Measurements from ENCODE around the gene SMIM38. TPM values are rescaled to one million over a fixed set of nuclear protein-coding genes. Genes with fewer than 3 reads are reported as not detected.

The SMIM38 gene
- total and polyA plus RNA-seq, 9 of the 15 experiments (the other 6 are each of a cell fraction or from before 2014, with no cell fraction given) = 0.07 to 1.2 (median 0.21) TPM; not detected in 2

DNA sequence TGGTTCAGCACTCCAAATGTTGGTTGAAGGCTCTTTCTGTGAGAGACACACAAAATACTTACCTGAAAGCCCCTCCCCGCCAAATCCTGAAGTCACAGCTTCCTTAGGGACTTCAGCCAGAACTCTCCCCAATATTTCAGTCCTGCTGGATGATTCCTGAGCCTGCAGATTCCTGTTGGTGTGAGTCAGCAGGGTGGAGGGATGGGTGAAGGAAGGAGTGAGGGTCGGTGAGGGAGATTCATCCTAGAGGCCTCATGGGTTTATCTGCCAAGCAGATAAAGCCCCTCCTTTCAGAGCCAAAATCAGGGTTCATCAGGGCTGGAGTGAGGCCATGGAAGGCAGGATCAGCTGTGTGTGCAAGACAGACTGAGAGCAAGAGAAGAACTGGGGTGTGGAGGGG, 37.9 kb downstream of the SMIM38 start:
- no peak overlapping the region for H3K9ac ChIP-seq (ENCODE audit: insufficient read depth in 1 of 2, low read depth in 2 of 2, low read length in 2 of 2)
- H3K4me1 ChIP-seq (replicated peaks in 1 of 2; ENCODE audit: control insufficient read depth in 2 of 2, insufficient read depth in 2 of 2, low read length in 2 of 2) = peaks cover 0 to 4% of the 10 kb centered on the region in 2 experiments; a peak in 2 of 5 replicates
- H3K27me3 ChIP-seq (ENCODE audit: control insufficient read depth in 2 of 2, insufficient read depth in 2 of 2, low read length in 2 of 2) = peaks cover 12 to 38% of the 10 kb centered on the region in 2 experiments; a peak in 4 of 5 replicates
- intact Hi-C loops (cut with micrococcal nuclease) (no loop called here), in situ Hi-C loops (cut with MboI) (no loop called here)
- no peaks in the 10 kb centered on the region for H3K36me3 ChIP-seq (ENCODE audit: control insufficient read depth, insufficient read depth, low read length)
- TF ChIP-seq HNRNPLL (IDR thresholded peaks at IDR 0.05; ENCODE audit: low read depth, low read length, poor library complexity, severe bottlenecking) (no peak), SUPT5H (IDR thresholded peaks at IDR 0.05) (no peak), RHOXF2B (CRISPR knock-in tag; conservative IDR thresholded peaks at IDR 0.05) (no peak), CREB1 (IDR thresholded peaks at IDR 0.05) (no peak), CREB1 (CRISPR knock-in tag; IDR thresholded peaks at IDR 0.05) (no peak), ERF (CRISPR knock-in tag; IDR thresholded peaks at IDR 0.05) (no peak), ZEB2 (IDR thresholded peaks at IDR 0.05) (no peak), TCF7 (IDR thresholded peaks at IDR 0.05; ENCODE audit: borderline replicate concordance) (no peak), NFXL1 (CRISPR knock-in tag; IDR thresholded peaks at IDR 0.05) (no peak), ETV6 (IDR thresholded peaks at IDR 0.05; ENCODE audit: borderline replicate concordance in 1 of 2, low read depth in 2 of 2, low read length in 1 of 2) (no peak), ETV6 (CRISPR knock-in tag; IDR thresholded peaks at IDR 0.05; ENCODE audit: borderline replicate concordance) (no peak)
- TF ChIP-seq, protein P1, sequence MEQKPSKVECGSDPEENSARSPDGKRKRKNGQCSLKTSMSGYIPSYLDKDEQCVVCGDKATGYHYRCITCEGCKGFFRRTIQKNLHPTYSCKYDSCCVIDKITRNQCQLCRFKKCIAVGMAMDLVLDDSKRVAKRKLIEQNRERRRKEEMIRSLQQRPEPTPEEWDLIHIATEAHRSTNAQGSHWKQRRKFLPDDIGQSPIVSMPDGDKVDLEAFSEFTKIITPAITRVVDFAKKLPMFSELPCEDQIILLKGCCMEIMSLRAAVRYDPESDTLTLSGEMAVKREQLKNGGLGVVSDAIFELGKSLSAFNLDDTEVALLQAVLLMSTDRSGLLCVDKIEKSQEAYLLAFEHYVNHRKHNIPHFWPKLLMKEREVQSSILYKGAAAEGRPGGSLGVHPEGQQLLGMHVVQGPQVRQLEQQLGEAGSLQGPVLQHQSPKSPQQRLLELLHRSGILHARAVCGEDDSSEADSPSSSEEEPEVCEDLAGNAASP (IDR thresholded peaks at IDR 0.05) = no peak
- TF ChIP-seq, protein P2, sequence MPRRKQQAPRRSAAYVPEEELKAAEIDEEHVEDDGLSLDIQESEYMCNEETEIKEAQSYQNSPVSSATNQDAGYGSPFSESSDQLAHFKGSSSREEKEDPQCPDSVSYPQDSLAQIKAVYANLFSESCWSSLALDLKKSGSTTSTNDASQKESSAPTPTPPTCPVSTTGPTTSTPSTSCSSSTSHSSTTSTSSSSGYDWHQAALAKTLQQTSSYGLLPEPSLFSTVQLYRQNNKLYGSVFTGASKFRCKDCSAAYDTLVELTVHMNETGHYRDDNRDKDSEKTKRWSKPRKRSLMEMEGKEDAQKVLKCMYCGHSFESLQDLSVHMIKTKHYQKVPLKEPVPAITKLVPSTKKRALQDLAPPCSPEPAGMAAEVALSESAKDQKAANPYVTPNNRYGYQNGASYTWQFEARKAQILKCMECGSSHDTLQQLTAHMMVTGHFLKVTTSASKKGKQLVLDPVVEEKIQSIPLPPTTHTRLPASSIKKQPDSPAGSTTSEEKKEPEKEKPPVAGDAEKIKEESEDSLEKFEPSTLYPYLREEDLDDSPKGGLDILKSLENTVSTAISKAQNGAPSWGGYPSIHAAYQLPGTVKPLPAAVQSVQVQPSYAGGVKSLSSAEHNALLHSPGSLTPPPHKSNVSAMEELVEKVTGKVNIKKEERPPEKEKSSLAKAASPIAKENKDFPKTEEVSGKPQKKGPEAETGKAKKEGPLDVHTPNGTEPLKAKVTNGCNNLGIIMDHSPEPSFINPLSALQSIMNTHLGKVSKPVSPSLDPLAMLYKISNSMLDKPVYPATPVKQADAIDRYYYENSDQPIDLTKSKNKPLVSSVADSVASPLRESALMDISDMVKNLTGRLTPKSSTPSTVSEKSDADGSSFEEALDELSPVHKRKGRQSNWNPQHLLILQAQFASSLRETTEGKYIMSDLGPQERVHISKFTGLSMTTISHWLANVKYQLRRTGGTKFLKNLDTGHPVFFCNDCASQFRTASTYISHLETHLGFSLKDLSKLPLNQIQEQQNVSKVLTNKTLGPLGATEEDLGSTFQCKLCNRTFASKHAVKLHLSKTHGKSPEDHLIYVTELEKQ (CRISPR knock-in tag; IDR thresholded peaks at IDR 0.05) = no peak
- TF ChIP-seq, protein P3, sequence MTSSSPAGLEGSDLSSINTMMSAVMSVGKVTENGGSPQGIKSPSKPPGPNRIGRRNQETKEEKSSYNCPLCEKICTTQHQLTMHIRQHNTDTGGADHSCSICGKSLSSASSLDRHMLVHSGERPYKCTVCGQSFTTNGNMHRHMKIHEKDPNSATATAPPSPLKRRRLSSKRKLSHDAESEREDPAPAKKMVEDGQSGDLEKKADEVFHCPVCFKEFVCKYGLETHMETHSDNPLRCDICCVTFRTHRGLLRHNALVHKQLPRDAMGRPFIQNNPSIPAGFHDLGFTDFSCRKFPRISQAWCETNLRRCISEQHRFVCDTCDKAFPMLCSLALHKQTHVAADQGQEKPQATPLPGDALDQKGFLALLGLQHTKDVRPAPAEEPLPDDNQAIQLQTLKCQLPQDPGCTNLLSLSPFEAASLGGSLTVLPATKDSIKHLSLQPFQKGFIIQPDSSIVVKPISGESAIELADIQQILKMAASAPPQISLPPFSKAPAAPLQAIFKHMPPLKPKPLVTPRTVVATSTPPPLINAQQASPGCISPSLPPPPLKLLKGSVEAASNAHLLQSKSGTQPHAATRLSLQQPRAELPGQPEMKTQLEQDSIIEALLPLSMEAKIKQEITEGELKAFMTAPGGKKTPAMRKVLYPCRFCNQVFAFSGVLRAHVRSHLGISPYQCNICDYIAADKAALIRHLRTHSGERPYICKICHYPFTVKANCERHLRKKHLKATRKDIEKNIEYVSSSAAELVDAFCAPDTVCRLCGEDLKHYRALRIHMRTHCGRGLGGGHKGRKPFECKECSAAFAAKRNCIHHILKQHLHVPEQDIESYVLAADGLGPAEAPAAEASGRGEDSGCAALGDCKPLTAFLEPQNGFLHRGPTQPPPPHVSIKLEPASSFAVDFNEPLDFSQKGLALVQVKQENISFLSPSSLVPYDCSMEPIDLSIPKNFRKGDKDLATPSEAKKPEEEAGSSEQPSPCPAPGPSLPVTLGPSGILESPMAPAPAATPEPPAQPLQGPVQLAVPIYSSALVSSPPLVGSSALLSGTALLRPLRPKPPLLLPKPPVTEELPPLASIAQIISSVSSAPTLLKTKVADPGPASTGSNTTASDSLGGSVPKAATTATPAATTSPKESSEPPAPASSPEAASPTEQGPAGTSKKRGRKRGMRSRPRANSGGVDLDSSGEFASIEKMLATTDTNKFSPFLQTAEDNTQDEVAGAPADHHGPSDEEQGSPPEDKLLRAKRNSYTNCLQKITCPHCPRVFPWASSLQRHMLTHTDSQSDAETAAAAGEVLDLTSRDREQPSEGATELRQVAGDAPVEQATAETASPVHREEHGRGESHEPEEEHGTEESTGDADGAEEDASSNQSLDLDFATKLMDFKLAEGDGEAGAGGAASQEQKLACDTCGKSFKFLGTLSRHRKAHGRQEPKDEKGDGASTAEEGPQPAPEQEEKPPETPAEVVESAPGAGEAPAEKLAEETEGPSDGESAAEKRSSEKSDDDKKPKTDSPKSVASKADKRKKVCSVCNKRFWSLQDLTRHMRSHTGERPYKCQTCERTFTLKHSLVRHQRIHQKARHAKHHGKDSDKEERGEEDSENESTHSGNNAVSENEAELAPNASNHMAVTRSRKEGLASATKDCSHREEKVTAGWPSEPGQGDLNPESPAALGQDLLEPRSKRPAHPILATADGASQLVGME (CRISPR knock-in tag; IDR thresholded peaks at IDR 0.05) = no peak
- FAIRE-seq (no peak), DNase-seq (ENCODE audit: extremely low read depth in 1 of 4, low spot score in 3 of 4) (no peak), ATAC-seq (no peak)
- peaks cover 6% of the 10 kb centered on the region for H4K20me1 ChIP-seq (replicated peaks; ENCODE audit: control insufficient read depth, insufficient read depth, low read length)
- H3K9me3 ChIP-seq (replicated peaks; ENCODE audit: control insufficient read depth, insufficient read depth, low read depth, low read length) = no peaks in the 10 kb centered on the region
- no peaks in the 10 kb centered on the region for H3K9me1 ChIP-seq (ENCODE audit: control insufficient read depth, insufficient read depth, low read length)
- no peak overlapping the region for H3K27ac ChIP-seq (ENCODE audit: extremely low read depth, low read depth, low read length)
- H3K79me2 ChIP-seq (ENCODE audit: control insufficient read depth, insufficient read depth, low read length) = no peaks in the 10 kb centered on the region
- no TSS peak for BruUV-seq (replicated peaks)
- ChIA-PET POLR2A (interaction anchor here (1.5 to 1.6 kb wide), 2 partner anchors 9 to 25 kb away, joined by 3 to 5 read pairs; no protein-coding TSS in a partner anchor), CTCF (ENCODE audit: low intra/inter-chr PET ratio) (no interaction called here)
- H3K4me3 ChIP-seq = no peak overlapping the region
- no peak overlapping the region for H3K4me2 ChIP-seq (ENCODE audit: insufficient read depth, low read length)
- H2AFZ ChIP-seq (ENCODE audit: low read depth, low read length) = no peak overlapping the region
- WGBS (ENCODE audit: insufficient coverage, low coverage, missing lambda C conversion rate) = 6% methylated on average over 2 of the region's 2 CpGs
